ENCODE data around the gene FAM167B. TPM values are rescaled to one million over a fixed set of nuclear protein-coding genes. Genes with fewer than 3 reads are reported as not detected.
A peak's percentile ranks its signal among the peaks of the same experiment; 100 is the strongest.

FAM167B gene
- total RNA-seq, 1 donor from 2014 or later = 1.5 TPM

- H3K9me3 Mint-ChIP-seq = no peaks in the 10 kb centered on the region
These were observed 46.6 kb upstream of the FAM167B start, which contains the start of gene CCDC28B for GRCh38 chr1:32200226-32201010. Gene CCDC28B (plus strand): TSS chr1:32200595. CDS start chr1:32201936, 1,341 bp downstream.

DNA sequence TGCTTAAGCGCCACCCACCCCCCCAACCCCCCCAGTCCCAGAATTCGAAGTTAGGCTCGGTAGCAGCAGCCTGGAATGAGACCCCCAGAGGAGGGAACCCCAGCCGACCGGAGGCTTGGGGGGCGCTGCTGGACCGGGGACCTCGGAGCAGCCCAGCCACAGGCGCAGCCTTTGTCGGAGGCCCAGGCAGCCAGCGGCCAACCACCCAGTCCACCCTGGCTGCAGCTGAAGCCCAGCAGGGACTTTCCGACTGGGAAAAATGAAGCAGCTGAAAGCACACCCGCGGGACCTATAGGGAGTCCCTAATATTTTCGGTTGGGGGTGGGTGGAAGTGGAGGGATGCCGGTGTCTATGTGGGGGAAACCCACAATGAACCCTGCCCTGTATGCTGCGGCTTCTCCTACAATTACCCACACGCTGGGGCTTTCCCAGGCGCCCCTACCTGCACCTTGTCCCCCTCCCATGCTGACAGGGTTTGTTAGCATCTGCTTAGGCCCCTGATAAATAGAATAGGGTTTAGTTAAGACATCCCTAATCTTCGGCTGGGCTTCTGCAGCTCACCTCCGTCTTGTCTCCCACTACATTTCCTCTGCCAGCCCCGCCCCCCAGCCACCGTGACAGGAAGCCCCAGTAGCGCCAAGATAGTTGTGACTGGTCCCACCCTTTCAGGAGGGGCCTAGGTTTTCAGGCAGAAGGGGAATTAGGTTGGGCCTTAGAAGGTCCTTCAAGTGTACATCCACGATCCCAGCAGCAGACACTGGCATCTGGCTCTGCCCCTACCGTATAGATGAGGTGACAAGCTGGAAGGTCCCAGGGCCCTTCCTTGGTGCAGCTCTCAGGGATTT, 45.8 kb upstream of the FAM167B start:
- no peak for TF ChIP-seq CTCF (conservative IDR thresholded peaks at IDR 0.05)
- H3K27ac Mint-ChIP-seq (ENCODE audit: unreplicated experiment) = no peak overlapping the region
- peak overlapping the region; percentile 92 for H3K4me3 Mint-ChIP-seq
- peaks cover 52% of the 10 kb centered on the region for H3K4me1 Mint-ChIP-seq
- H3K9me3 Mint-ChIP-seq = no peaks in the 10 kb centered on the region
- DNase-seq (ENCODE audit: low read depth, low spot score) = peak; percentile 39
- peaks cover 6% of the 10 kb centered on the region for H3K36me3 Mint-ChIP-seq (ENCODE audit: low read depth)
- peaks cover 3% of the 10 kb centered on the region for H3K27me3 Mint-ChIP-seq (ENCODE audit: low read depth)

More at GRCh38 chr1:32200226-32201010, 46.6 kb upstream of the FAM167B start, which contains the start of gene CCDC28B:
- H3K27me3 Mint-ChIP-seq (ENCODE audit: low read depth) = peaks cover 3% of the 10 kb centered on the region
- peak; percentile 66 for DNase-seq (ENCODE audit: low read depth, low spot score)
- H3K27ac Mint-ChIP-seq (ENCODE audit: unreplicated experiment) = peak within 1 kb of the TSS; percentile 98
- peaks cover 47% of the 10 kb centered on the region for H3K4me1 Mint-ChIP-seq
- no peak for TF ChIP-seq CTCF (conservative IDR thresholded peaks at IDR 0.05)
- H3K4me3 Mint-ChIP-seq = peak within 1 kb of the TSS; percentile 92
- peaks cover 6% of the 10 kb centered on the region for H3K36me3 Mint-ChIP-seq (ENCODE audit: low read depth)

DNA sequence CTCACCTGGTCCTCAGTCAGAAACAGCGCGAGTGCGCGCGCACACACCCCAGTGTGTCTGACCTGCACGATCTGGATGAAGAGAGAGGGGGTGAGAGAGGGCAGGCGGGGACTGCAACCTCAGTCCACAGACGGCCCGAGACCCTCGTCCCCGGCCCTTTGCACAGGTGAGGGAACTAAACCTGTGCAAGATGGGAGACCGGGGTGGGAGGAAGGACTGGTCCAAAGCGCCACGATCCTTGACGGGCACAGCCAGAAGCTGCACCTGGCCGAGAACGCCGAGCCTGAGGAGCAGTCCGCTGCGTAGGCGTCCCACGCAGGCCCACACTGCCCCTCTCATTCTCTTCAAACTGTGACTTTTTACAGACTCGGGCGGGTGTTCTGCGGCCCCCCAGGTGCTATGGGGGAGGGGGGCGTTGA, 42.1 kb upstream of the FAM167B start:
- Mint-ChIP-seq H3K36me3 (ENCODE audit: low read depth) (no peaks in the 10 kb centered on the region), H3K4me3 (peak overlapping the region; percentile 92), H3K27me3 (ENCODE audit: low read depth) (peaks cover 3% of the 10 kb centered on the region), H3K9me3 (no peaks in the 10 kb centered on the region), H3K27ac (ENCODE audit: unreplicated experiment) (no peak overlapping the region), H3K4me1 (peaks cover 32% of the 10 kb centered on the region)
- DNase-seq (ENCODE audit: low read depth, low spot score) = no peak
- no peak for TF ChIP-seq CTCF (conservative IDR thresholded peaks at IDR 0.05)

DNA sequence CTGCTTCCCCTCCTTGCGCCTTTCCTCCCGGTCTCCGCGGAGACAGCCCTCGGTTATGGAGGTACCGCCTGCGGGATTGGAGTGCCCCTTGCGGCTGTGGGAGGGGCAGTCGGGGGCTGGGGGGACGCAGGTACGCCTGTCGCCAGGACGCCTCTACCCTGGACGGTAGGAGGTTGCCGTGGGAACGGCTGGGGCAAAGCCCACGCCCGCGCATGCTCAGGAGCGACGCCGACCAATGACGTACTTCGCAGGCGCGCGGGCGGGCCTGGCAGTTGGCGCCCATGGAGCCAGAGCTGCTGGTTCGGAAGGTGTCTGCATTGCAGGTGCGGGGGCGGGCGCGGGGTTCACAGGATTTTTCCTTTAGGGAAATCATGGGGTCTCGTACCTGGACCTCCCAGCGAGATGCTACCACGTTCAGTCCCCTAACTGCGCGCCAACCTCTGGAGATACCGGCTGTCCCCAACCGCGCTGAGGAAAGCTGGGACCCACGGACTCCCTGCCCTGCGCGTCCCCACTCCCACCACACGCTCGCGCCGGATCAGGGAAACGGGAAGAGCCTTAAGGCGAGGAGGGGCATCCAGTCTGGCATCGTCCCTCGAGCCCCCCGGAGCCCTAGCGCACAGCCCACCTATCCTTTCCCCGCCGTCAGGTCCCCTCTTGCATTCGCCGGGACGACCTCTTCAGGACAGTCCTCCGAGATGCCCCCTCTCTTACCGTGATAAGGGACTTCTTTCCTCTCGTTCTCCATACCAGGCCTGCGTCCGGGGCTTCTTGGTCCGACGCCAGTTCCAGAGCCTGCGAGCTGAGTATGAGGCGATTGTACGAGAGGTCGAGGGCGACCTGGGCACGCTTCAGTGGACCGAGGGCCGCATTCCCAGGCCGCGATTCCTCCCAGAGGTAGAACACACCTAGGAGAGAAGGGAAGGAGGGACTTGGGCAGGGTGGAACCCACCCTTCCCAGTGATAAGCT, 41.3 kb upstream of the FAM167B start, which contains the start of gene IQCC:
Gene IQCC, plus strand, starts transcription at position 271 of the 970 bp plus-strand sequence. Its CDS starts 11 bp downstream, at position 282.
- Mint-ChIP-seq H3K9me3 (no peaks in the 10 kb centered on the region), H3K4me3 (peak within 1 kb of the TSS; percentile 92), H3K27me3 (ENCODE audit: low read depth) (peaks cover 3% of the 10 kb centered on the region), H3K36me3 (ENCODE audit: low read depth) (no peaks in the 10 kb centered on the region), H3K4me1 (peaks cover 27% of the 10 kb centered on the region), H3K27ac (ENCODE audit: unreplicated experiment) (peak within 1 kb of the TSS; percentile 92)
- TF ChIP-seq CTCF (conservative IDR thresholded peaks at IDR 0.05) = peak; percentile 13
- peak; percentile 73 for DNase-seq (ENCODE audit: low read depth, low spot score)
